GM12872 (cell line): ENCODE measurements around the gene JAK1.

Experiments
- TF ChIP-seq, protein P1 (sequence below): IDR thresholded peaks from 3 replicates; pipeline ENCODE4 v1.5.1; 2011; ENCODE audit warnings: low read depth, mild to moderate bottlenecking, low read length, moderate library complexity; ENCODE audit not compliant: insufficient read depth

The JAK1 gene

DNA sequence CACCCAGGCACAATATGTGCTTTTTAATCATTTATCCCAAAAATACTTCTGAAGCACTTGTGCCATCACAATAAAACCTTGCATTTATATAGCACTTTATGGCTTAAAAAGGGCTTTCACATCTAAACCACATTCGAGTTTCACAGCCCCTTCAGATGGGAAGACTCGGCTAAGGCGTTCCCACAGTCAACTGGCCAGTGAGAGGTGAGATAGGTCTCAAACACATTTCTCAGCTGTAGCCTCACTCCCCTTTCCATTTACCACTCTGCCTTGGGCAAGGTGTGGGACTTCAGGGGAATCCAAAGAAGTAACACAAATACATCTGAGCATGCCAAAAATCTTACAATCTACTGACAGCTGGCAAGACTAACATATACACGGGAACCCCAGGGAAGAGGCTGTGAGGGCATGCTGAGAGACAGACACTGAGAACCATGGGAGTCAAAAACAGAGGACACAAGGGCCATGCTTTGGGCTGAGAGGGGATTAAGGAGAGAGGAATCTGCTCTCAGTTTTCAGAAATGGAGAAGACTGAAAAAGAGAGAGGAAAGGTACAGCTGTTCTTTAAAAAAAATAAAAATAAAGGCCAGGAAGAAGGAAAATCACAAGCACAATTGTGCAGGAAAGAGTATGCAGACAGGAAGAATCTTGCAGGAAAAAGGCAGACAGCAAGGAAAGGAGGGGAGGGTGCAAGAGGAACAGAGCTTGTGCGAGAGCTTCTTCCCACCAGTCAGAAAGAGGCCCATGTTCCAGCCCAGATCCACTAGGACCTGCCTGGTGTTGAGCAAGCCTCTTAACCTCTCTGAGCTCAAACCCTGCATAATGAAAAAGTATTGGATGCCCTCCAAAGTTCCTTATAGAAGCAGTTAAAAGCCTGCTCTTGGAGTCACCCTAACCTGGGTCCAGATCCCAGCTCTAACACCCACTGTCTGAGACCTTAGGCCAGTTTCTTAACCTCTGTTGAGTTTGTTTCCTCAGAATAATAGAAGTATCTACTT, 73.5 kb downstream of the JAK1 start:
- TF ChIP-seq, protein P1, sequence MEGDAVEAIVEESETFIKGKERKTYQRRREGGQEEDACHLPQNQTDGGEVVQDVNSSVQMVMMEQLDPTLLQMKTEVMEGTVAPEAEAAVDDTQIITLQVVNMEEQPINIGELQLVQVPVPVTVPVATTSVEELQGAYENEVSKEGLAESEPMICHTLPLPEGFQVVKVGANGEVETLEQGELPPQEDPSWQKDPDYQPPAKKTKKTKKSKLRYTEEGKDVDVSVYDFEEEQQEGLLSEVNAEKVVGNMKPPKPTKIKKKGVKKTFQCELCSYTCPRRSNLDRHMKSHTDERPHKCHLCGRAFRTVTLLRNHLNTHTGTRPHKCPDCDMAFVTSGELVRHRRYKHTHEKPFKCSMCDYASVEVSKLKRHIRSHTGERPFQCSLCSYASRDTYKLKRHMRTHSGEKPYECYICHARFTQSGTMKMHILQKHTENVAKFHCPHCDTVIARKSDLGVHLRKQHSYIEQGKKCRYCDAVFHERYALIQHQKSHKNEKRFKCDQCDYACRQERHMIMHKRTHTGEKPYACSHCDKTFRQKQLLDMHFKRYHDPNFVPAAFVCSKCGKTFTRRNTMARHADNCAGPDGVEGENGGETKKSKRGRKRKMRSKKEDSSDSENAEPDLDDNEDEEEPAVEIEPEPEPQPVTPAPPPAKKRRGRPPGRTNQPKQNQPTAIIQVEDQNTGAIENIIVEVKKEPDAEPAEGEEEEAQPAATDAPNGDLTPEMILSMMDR = no peak

DNA sequence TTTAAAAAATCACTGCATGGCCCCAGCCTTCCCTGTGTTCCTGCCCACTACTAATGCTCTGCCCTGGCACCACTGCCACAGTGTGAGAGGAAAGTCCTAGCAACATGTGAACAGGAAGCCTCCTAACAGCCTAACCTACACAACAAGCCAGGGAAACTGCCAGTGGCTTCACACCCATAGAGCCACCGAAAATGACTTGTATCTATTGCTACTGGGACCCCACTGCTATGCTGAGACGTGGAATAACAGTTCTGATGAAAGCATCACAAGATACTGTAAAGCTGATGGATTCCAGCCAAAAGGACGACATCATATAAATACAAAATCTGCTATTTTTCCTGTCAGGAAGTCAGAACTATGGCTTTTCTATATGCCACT, 74.9 kb downstream of the JAK1 start:
- TF ChIP-seq, protein P1 = no peak

DNA sequence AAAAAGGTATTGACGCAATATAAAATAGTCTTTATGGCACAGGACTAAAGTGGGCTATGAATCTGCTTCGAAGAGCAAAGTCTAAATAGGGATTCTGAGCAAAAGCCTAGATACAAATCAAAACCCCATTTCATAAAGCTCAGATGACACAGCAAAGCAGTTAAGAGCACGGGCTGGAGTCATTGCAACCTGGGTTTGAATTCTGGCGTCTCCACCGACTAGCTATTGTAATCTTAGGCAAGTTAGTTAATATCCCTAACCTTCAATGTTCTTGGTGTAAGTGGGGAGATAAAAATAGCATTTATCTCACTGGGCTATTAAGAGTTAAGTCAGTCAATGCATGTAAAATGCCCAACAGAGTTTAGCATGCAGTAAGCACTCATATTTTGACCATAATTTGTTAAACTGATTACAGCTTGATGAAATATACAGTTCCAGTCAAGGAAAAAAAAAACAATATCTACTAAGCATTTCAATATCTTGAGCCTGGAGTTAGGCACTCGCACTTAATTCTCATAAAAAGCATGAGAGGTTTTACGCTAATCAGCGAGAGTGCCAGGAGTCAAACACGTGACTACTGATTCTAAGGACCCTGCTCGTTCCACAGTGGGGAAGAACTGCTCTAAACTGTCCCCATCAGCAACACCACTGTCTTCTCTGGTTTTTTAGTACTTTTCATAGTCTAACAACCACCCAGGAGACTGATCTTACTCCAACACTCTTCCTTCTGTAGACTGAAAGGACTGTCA, 75.5 kb downstream of the JAK1 start:
- TF ChIP-seq, protein P1 = no peak

DNA sequence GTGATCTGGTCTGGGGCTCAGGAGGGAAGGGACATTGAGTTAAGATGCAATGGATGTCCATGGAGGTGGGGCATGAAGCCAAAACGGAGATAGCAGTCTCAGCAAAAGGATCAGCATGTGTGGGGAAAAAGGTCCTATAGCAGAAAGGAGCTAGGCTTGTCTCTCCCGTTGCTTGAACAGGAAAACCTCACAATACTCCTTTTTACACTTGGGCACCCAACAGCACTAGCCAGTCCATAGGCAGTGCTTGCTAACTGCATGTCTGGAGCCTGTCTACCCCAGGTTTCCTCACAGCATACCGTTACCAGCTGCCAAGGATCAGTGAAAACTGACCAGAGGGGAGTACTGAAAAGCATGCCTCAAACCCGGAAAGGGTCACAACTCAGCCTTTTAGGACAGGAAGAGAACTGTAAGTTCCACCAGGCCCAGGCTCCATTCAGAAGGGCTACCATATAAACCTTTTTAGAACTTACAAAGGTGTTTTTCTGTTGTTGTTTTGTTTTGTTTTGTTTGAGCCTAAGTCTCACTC, 78.6 kb downstream of the JAK1 start:
- TF ChIP-seq, protein P1 = no peak

DNA sequence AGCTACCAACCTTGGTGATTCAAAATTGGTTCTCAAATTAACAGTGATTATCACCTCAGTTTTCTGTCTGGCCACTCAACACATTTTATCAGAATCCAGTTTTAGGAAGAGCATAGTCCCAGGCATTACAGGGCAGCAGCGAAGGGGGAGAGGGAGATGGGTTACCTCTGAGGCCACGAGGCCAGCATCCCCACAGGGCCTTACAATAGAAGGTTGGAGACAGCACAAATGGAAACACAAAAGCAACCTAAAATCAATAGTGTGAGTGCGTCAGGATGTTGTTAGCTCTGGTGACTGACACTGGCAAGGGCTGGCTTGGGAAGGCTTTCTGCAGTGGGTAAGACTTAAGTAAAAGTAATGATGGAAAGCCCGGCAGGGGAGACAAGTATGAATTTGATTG, 79.5 kb downstream of the JAK1 start:
- TF ChIP-seq, protein P1 = no peak

DNA sequence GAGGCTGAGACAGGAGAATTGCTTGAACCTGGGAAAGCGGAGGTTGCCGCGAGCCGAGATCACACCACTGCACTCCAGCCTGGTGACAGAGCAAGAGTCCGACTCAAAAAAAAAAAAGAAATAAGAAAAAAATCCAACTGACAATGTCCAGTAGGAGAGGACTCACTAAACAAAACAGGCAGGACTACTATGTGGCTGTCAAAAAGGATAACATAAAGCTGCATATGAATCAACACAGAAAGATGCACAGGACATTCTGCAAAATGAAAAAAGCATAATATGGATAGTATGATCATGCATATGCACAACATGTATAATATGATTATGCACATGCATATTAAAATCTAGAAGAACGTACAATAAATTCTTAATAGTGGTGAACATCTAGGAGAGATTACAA, 80.7 kb downstream of the JAK1 start:
- TF ChIP-seq, protein P1 = no peak

DNA sequence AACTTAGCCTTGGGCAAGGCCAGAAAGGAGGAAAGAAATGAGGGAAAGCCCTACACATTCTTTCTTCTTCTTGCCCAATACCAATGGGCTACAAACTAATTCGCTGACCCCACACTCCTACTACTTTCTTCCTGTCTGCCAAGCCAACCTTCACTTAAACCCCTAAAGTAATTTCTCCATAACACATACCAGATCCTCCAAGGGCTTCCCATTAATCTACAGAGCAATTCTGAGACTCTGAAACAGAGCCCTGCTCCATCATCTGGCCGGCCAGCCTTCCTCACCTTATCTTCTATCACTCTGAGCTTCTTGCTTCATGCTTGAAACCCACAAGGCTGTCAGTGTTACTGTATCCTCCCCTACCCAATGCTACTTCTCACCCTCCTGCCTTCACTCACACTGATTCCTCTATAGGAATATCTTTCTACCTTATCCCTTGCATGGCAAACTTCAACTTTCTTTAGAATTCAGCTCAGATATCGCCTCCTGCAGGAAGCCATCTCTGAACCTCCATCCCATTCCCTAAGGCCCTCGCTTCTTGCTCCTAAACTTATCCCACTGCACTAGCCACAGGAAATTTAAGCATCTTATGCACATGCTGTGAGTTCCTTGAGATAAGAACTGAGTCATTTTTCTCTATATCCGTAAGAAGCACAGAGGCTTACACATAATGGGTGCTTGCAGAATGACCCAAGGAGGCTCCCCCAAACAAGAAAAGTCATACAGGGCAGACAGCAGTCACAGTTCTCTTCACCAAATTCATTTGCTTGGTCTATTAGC, 81.9 kb downstream of the JAK1 start:
- TF ChIP-seq, protein P1 = no peak
